ENCODE measurements around the gene UBR4.

UBR4 gene

GRCh38 chr1:19057182-19057779 lies 152.8 kb downstream of the UBR4 start:
- H3K27ac ChIP-seq = no peak overlapping the region
- TF ChIP-seq CTCF (conservative IDR thresholded peaks at IDR 0.05) = no peak

- TF ChIP-seq CTCF (conservative IDR thresholded peaks at IDR 0.05) = no peak
- no peak overlapping the region for H3K27ac ChIP-seq
Observed at GRCh38 chr1:19055701-19056100, 154.4 kb downstream of the UBR4 start.

GRCh38 chr1:19055001-19055400 lies 155.1 kb downstream of the UBR4 start:
- H3K27ac ChIP-seq = no peak overlapping the region
- no peak for TF ChIP-seq CTCF (conservative IDR thresholded peaks at IDR 0.05)

- TF ChIP-seq CTCF (conservative IDR thresholded peaks at IDR 0.05) = no peak
- no peak overlapping the region for H3K27ac ChIP-seq
Observed at GRCh38 chr1:19054216-19054615, 155.8 kb downstream of the UBR4 start.

- no peak overlapping the region for H3K27ac ChIP-seq
- no peak for TF ChIP-seq CTCF (conservative IDR thresholded peaks at IDR 0.05)
Observed at GRCh38 chr1:19053486-19053885, 156.6 kb downstream of the UBR4 start.

GRCh38 chr1:19049798-19050197 lies 160.3 kb downstream of the UBR4 start:
- H3K27ac ChIP-seq = no peak overlapping the region

GRCh38 chr1:19049128-19049768 lies 160.8 kb downstream of the UBR4 start:
- H3K27ac ChIP-seq = no peak overlapping the region
- TF ChIP-seq CTCF (conservative IDR thresholded peaks at IDR 0.05) = no peak

More at GRCh38 chr1:19049798-19050197, 160.3 kb downstream of the UBR4 start:
- no peak for TF ChIP-seq CTCF (conservative IDR thresholded peaks at IDR 0.05)

Measured in VCaP (cell line).